Activated CD8-positive, alpha-beta T cell treated with anti-CD3 and anti-CD28 coated beads for 36 hours (primary cell): ENCODE results near the gene PSMC1. TPM values are rescaled to one million over a fixed set of nuclear protein-coding genes. Genes with fewer than 3 reads are reported as not detected.
"Not testable (repeated sequence)": the region's sequence is repeated elsewhere in the genome, so short reads cannot be mapped to it uniquely, and the experiment has no call there.

Source experiments
- ATAC-seq: fragments of 200-7000 bp; cut with Tn5 transposase; one replicate; pipeline ENCODE4 v1.10.0; 2021; ENCODE audit warnings: mild to moderate bottlenecking, moderate library complexity
- CTCF ChIA-PET: fragments of 350-600 bp; sonication (Branson Sonifier 250); formaldehyde crosslinking; loops from one replicate; lab custom pipeline; 2021; ENCODE audit warnings: antibody characterized with exemption; lab: Charles Lee
- POLR2A ChIA-PET: fragments of 350-600 bp; sonication (Branson Sonifier 250); formaldehyde crosslinking; loops from one replicate; lab custom pipeline; 2021; ENCODE audit warnings: antibody characterized with exemption; lab: Charles Lee
- DNase-seq: peaks from one replicate; pipeline ENCODE4 v3.0.0-alpha.2; 2020
- H3K27ac Mint-ChIP-seq: one replicate; pipeline ENCODE4 v1.8.0; 2021; ENCODE audit warnings: mild to moderate bottlenecking, mixed read lengths
- H3K27me3 Mint-ChIP-seq: one replicate; pipeline ENCODE4 v1.8.0; 2021; ENCODE audit warnings: mixed read lengths
- H3K36me3 Mint-ChIP-seq: one replicate; pipeline ENCODE4 v1.8.0; 2021; ENCODE audit warnings: low read depth, mixed read lengths
- H3K4me1 Mint-ChIP-seq: one replicate; pipeline ENCODE4 v1.8.0; 2021; ENCODE audit warnings: low read depth, mixed read lengths
- H3K4me3 Mint-ChIP-seq: one replicate; pipeline ENCODE4 v1.8.0; 2021; ENCODE audit warnings: mild to moderate bottlenecking, moderate library complexity, mixed read lengths
- H3K9me3 Mint-ChIP-seq: one replicate; pipeline ENCODE4 v1.8.0; 2021; ENCODE audit warnings: mixed read lengths
- intact Hi-C: fragments of 100-400 bp; cut with micrococcal nuclease; formaldehyde crosslinking; loops from one replicate; pipeline ENCODE4 v1.10.0; 2022
- total RNA-seq, 2 experiments: library from RNA; stranded (reverse); gene quantifications; one replicate each; pipeline ENCODE4 v1.2.3, GENCODE V29; 2021
- TF ChIP-seq, protein P1 (sequence below): fragments of 200-600 bp; IDR thresholded peaks from one replicate; pipeline ENCODE4 v1.8.0; 2022; ENCODE audit warnings: antibody characterized with exemption, mild to moderate bottlenecking

Gene PSMC1
- total RNA-seq: 100 to 1,000 TPM; 101 to 105 TPM

GRCh38 chr14:90256354-90257131 lies at the start of gene PSMC1:
TSS of gene PSMC1 (plus strand) at chr14:90256553. CDS start at chr14:90256598, 45 bp downstream.
- Mint-ChIP-seq H3K36me3 (peaks cover 37% of the 10 kb centered on the region), H3K4me1 (peaks cover 25% of the 10 kb centered on the region), H3K4me3 (peak within 1 kb of the TSS; percentile 85), H3K9me3 (peaks cover 2% of the 10 kb centered on the region), H3K27ac (peak within 1 kb of the TSS; percentile 97), H3K27me3 (peaks cover 2% of the 10 kb centered on the region)
- TF ChIP-seq, protein P1, sequence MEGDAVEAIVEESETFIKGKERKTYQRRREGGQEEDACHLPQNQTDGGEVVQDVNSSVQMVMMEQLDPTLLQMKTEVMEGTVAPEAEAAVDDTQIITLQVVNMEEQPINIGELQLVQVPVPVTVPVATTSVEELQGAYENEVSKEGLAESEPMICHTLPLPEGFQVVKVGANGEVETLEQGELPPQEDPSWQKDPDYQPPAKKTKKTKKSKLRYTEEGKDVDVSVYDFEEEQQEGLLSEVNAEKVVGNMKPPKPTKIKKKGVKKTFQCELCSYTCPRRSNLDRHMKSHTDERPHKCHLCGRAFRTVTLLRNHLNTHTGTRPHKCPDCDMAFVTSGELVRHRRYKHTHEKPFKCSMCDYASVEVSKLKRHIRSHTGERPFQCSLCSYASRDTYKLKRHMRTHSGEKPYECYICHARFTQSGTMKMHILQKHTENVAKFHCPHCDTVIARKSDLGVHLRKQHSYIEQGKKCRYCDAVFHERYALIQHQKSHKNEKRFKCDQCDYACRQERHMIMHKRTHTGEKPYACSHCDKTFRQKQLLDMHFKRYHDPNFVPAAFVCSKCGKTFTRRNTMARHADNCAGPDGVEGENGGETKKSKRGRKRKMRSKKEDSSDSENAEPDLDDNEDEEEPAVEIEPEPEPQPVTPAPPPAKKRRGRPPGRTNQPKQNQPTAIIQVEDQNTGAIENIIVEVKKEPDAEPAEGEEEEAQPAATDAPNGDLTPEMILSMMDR: no peak
- intact Hi-C loops: no loop called here
- ATAC-seq (peak; percentile 96), DNase-seq (peak; percentile 94)
- CTCF ChIA-PET: interaction anchor here (1.9 kb wide), 1 partner anchor 22 kb away, joined by 10 read pairs; no protein-coding TSS in a partner anchor
- POLR2A ChIA-PET: interaction anchor here (0.9 to 3.8 kb wide), 5 partner anchors 10 to 143 kb away, joined by 3 to 18 read pairs (median 5); partner anchors contain the start of gene CALM1

- no peaks in the 10 kb centered on the region for H3K36me3 Mint-ChIP-seq
- ATAC-seq: no peak
- peaks cover 4% of the 10 kb centered on the region for H3K9me3 Mint-ChIP-seq
- ChIA-PET CTCF (no interaction called here), POLR2A (no interaction called here)
- H3K4me1 Mint-ChIP-seq: no peaks in the 10 kb centered on the region
- peaks cover 23% of the 10 kb centered on the region for H3K27me3 Mint-ChIP-seq
- TF ChIP-seq, protein P1: no peak
- no peak for DNase-seq
- intact Hi-C loops: no loop called here
- H3K4me3 Mint-ChIP-seq: no peak overlapping the region
- H3K27ac Mint-ChIP-seq: no peak overlapping the region
Observed at GRCh38 chr14:90213099-90213748, 43.1 kb upstream of the PSMC1 start.

DNA sequence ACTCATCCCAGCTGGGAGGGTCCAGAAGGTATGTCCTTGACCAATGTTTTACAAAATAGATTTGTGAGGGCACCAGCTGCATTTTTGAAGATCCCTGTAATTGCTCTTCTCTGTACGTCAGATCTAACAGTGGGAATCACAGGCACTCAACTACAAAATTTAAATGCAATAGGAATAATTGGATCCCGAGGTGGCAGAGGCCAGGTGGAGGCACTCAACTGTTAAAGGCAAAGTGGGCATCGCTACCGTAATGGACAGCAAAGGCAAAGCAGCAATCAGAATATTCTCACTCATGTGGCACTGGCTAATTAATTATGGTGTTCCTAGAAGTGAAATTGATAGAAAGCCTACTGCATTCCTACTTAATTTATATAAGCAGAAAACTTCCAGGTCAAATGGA lies 27.9 kb upstream of the PSMC1 start:
- H3K27ac Mint-ChIP-seq: no peak overlapping the region
- CTCF ChIA-PET: no interaction called here
- H3K4me1 Mint-ChIP-seq: no peaks in the 10 kb centered on the region
- ATAC-seq (no peak), DNase-seq (no peak)
- TF ChIP-seq, protein P1: no peak
- POLR2A ChIA-PET: no interaction called here
- H3K4me3 Mint-ChIP-seq: no peak overlapping the region
- H3K36me3 Mint-ChIP-seq: no peaks in the 10 kb centered on the region
- H3K27me3 Mint-ChIP-seq: peaks cover 6% of the 10 kb centered on the region
- intact Hi-C loops: no loop called here
- H3K9me3 Mint-ChIP-seq: no peaks in the 10 kb centered on the region

DNA sequence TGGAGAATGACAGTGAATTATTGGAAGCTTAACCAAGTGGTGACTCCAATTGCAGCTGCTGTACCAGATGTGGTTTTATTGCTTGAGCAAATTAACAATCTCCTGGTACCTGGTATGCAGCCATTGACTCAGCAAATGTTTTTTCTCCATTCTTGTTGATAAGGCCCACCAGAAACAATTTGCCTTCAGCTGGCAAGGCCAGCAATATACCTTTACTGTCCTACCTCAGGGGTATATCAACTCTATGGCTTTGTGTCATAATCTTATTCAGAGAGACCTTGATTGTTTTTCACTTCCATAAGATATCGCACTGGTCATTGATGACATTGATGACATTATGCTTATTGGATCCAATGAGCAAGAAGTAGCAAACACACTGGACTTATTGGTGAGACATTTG lies 26.4 kb upstream of the PSMC1 start:
- POLR2A ChIA-PET, H3K9me3 Mint-ChIP-seq, H3K27ac Mint-ChIP-seq, H3K36me3 Mint-ChIP-seq, DNase-seq, ATAC-seq, H3K4me1 Mint-ChIP-seq, H3K27me3 Mint-ChIP-seq, CTCF ChIA-PET, H3K4me3 Mint-ChIP-seq: not testable (repeated sequence)
- intact Hi-C loops: loop anchor here (10.0 kb wide), 2 partner anchors 295 to 1205 kb away; no protein-coding TSS in a partner anchor

- intact Hi-C loops: loop anchor here (10.0 kb wide), 2 partner anchors 301 to 1211 kb away; no protein-coding TSS in a partner anchor
- TF ChIP-seq, protein P1: peak; percentile 99
- Mint-ChIP-seq H3K27ac (no peak overlapping the region), H3K4me1 (no peaks in the 10 kb centered on the region), H3K36me3 (peaks cover 8% of the 10 kb centered on the region), H3K4me3 (no peak overlapping the region), H3K9me3 (peaks cover 25% of the 10 kb centered on the region), H3K27me3 (peaks cover 10% of the 10 kb centered on the region)
- ChIA-PET CTCF (interaction anchor here (0.6 to 2.7 kb wide), 29 partner anchors 9 to 482 kb away, joined by 3 to 30 read pairs (median 4); partner anchors contain the start of gene PSMC1), POLR2A (interaction anchor here (1.0 kb wide), 1 partner anchor 275 kb away, joined by 3 read pairs; no protein-coding TSS in a partner anchor)
- DNase-seq (peak; percentile 75), ATAC-seq (peak; percentile 87)
Observed at GRCh38 chr14:90235179-90235976, 21.0 kb upstream of the PSMC1 start.
